ENCODE results near the gene PTPN4.

PTPN4 gene

GRCh38 chr2:120014226-120014980 lies 254.7 kb downstream of the PTPN4 start:
- peak overlapping the region in 1 of 2 experiments; percentile 89 for H3K4me3 ChIP-seq (ENCODE audit: insufficient read depth in 1 of 2, low read depth in 1 of 2, low read length in 2 of 2)
- H3K14ac ChIP-seq (ENCODE audit: low read length in 2 of 2) = no peak overlapping the region
- peaks cover 5% of the 10 kb centered on the region for H3K4me1 ChIP-seq (ENCODE audit: control insufficient read depth, insufficient read depth, low read depth, low read length)
- no peaks in the 10 kb centered on the region for H3K27me3 ChIP-seq (ENCODE audit: control insufficient read depth in 1 of 2, insufficient read depth in 1 of 2, low read length in 2 of 2)
- H2BK120ac ChIP-seq (ENCODE audit: low read depth, low read length) = no peak overlapping the region
- no peak overlapping the region for H2AK5ac ChIP-seq (ENCODE audit: low read length, severe bottlenecking)
- no peak overlapping the region for H3K4ac ChIP-seq (ENCODE audit: low read depth in 1 of 2, low read length in 2 of 2)
- H3K9me3 ChIP-seq (ENCODE audit: control insufficient read depth, low read length) = no peaks in the 10 kb centered on the region
- H4K91ac ChIP-seq (ENCODE audit: low read length) = no peak overlapping the region
- no peak overlapping the region for H2BK5ac ChIP-seq (ENCODE audit: low read depth, low read length, poor library complexity, severe bottlenecking)
- no peak overlapping the region for H3K4me2 ChIP-seq (ENCODE audit: low read length, poor library complexity, severe bottlenecking)
- H2AFZ ChIP-seq (ENCODE audit: low read depth, low read length) = no peak overlapping the region
- H2BK12ac ChIP-seq (ENCODE audit: low read length in 2 of 2) = no peak overlapping the region
- no peak overlapping the region for H3K27ac ChIP-seq (ENCODE audit: low read length, poor library complexity, severe bottlenecking)
- no peak overlapping the region for H3K18ac ChIP-seq (ENCODE audit: low read depth in 1 of 2, low read length in 2 of 2)
- DNase-seq = no peak
- no peak overlapping the region for H4K8ac ChIP-seq (ENCODE audit: low read length)
- H3K79me1 ChIP-seq (replicated peaks; ENCODE audit: low read length, poor library complexity, severe bottlenecking) = peaks cover 12% of the 10 kb centered on the region
- 95% methylated on average over 4 of the region's 8 CpGs for WGBS
- no peak overlapping the region for H3K9ac ChIP-seq (ENCODE audit: low read length)
- no peaks in the 10 kb centered on the region for H3K36me3 ChIP-seq (ENCODE audit: control insufficient read depth in 1 of 2, insufficient read depth in 2 of 2, low read depth in 1 of 2, low read length in 2 of 2)
- no peak overlapping the region for H3K23ac ChIP-seq (ENCODE audit: low read length in 2 of 2)
- H2BK15ac ChIP-seq (ENCODE audit: low read depth, poor library complexity, severe bottlenecking) = no peak overlapping the region

GRCh38 chr2:120016800-120017199 lies 257.1 kb downstream of the PTPN4 start:
- Histone ChIP-seq H3K18ac (ENCODE audit: low read depth in 1 of 2, low read length in 2 of 2) (no peak overlapping the region), H3K9me3 (ENCODE audit: control insufficient read depth, low read length) (no peaks in the 10 kb centered on the region), H2BK15ac (ENCODE audit: low read depth, poor library complexity, severe bottlenecking) (no peak overlapping the region), H3K4ac (ENCODE audit: low read depth in 1 of 2, low read length in 2 of 2) (no peak overlapping the region), H3K14ac (ENCODE audit: low read length in 2 of 2) (no peak overlapping the region), H3K23ac (ENCODE audit: low read length in 2 of 2) (no peak overlapping the region), H2AFZ (ENCODE audit: low read depth, low read length) (no peak overlapping the region), H3K79me1 (replicated peaks; ENCODE audit: low read length, poor library complexity, severe bottlenecking) (peaks cover 15% of the 10 kb centered on the region), H3K4me2 (ENCODE audit: low read length, poor library complexity, severe bottlenecking) (no peak overlapping the region), H3K27me3 (ENCODE audit: control insufficient read depth in 1 of 2, insufficient read depth in 1 of 2, low read length in 2 of 2) (no peaks in the 10 kb centered on the region), H3K36me3 (ENCODE audit: control insufficient read depth in 1 of 2, insufficient read depth in 2 of 2, low read depth in 1 of 2, low read length in 2 of 2) (no peaks in the 10 kb centered on the region), H3K9ac (ENCODE audit: low read length) (no peak overlapping the region), H4K91ac (ENCODE audit: low read length) (no peak overlapping the region), H3K4me3 (ENCODE audit: insufficient read depth in 1 of 2, low read depth in 1 of 2, low read length in 2 of 2) (no peak overlapping the region), H4K8ac (ENCODE audit: low read length) (no peak overlapping the region), H2BK5ac (ENCODE audit: low read depth, low read length, poor library complexity, severe bottlenecking) (no peak overlapping the region), H3K27ac (ENCODE audit: low read length, poor library complexity, severe bottlenecking) (no peak overlapping the region), H2BK120ac (ENCODE audit: low read depth, low read length) (no peak overlapping the region), H3K4me1 (ENCODE audit: control insufficient read depth, insufficient read depth, low read depth, low read length) (peaks cover 5% of the 10 kb centered on the region), H2BK12ac (ENCODE audit: low read length in 2 of 2) (no peak overlapping the region), H2AK5ac (ENCODE audit: low read length, severe bottlenecking) (no peak overlapping the region)
- no peak for DNase-seq
- WGBS = 100% methylated on average over 1 of the region's 3 CpGs

GRCh38 chr2:120017201-120017600 lies 257.5 kb downstream of the PTPN4 start:
- Histone ChIP-seq H2AK5ac (ENCODE audit: low read length, severe bottlenecking) (no peak overlapping the region), H3K27me3 (ENCODE audit: control insufficient read depth in 1 of 2, insufficient read depth in 1 of 2, low read length in 2 of 2) (no peaks in the 10 kb centered on the region), H3K23ac (ENCODE audit: low read length in 2 of 2) (no peak overlapping the region), H2BK120ac (ENCODE audit: low read depth, low read length) (no peak overlapping the region), H3K79me1 (replicated peaks; ENCODE audit: low read length, poor library complexity, severe bottlenecking) (peaks cover 15% of the 10 kb centered on the region), H2BK5ac (ENCODE audit: low read depth, low read length, poor library complexity, severe bottlenecking) (no peak overlapping the region), H4K91ac (ENCODE audit: low read length) (no peak overlapping the region), H3K4ac (ENCODE audit: low read depth in 1 of 2, low read length in 2 of 2) (no peak overlapping the region), H3K18ac (ENCODE audit: low read depth in 1 of 2, low read length in 2 of 2) (no peak overlapping the region), H3K4me3 (ENCODE audit: insufficient read depth in 1 of 2, low read depth in 1 of 2, low read length in 2 of 2) (no peak overlapping the region), H3K9ac (ENCODE audit: low read length) (no peak overlapping the region), H3K4me2 (ENCODE audit: low read length, poor library complexity, severe bottlenecking) (no peak overlapping the region), H2BK12ac (ENCODE audit: low read length in 2 of 2) (no peak overlapping the region), H2BK15ac (ENCODE audit: low read depth, poor library complexity, severe bottlenecking) (no peak overlapping the region), H3K14ac (ENCODE audit: low read length in 2 of 2) (no peak overlapping the region), H3K36me3 (ENCODE audit: control insufficient read depth in 1 of 2, insufficient read depth in 2 of 2, low read depth in 1 of 2, low read length in 2 of 2) (no peaks in the 10 kb centered on the region), H4K8ac (ENCODE audit: low read length) (no peak overlapping the region), H3K27ac (ENCODE audit: low read length, poor library complexity, severe bottlenecking) (no peak overlapping the region), H2AFZ (ENCODE audit: low read depth, low read length) (no peak overlapping the region), H3K4me1 (ENCODE audit: control insufficient read depth, insufficient read depth, low read depth, low read length) (peaks cover 3% of the 10 kb centered on the region), H3K9me3 (ENCODE audit: control insufficient read depth, low read length) (no peaks in the 10 kb centered on the region)
- no peak for DNase-seq
- WGBS = 41% methylated on average over 1 of the region's 2 CpGs

- no peaks in the 10 kb centered on the region for H3K36me3 ChIP-seq (ENCODE audit: control insufficient read depth in 1 of 2, insufficient read depth in 2 of 2, low read depth in 1 of 2, low read length in 2 of 2)
- H2BK120ac ChIP-seq (ENCODE audit: low read depth, low read length) = no peak overlapping the region
- H4K91ac ChIP-seq (ENCODE audit: low read length) = no peak overlapping the region
- no peak overlapping the region for H3K14ac ChIP-seq (ENCODE audit: low read length in 2 of 2)
- no peak overlapping the region for H2AK5ac ChIP-seq (ENCODE audit: low read length, severe bottlenecking)
- no peak overlapping the region for H2AFZ ChIP-seq (ENCODE audit: low read depth, low read length)
- 84% methylated on average over 4 of the region's 4 CpGs for WGBS
- no peak overlapping the region for H3K23ac ChIP-seq (ENCODE audit: low read length in 2 of 2)
- H2BK15ac ChIP-seq (ENCODE audit: low read depth, poor library complexity, severe bottlenecking) = no peak overlapping the region
- H3K4ac ChIP-seq (ENCODE audit: low read depth in 1 of 2, low read length in 2 of 2) = no peak overlapping the region
- H3K27ac ChIP-seq (ENCODE audit: low read length, poor library complexity, severe bottlenecking) = no peak overlapping the region
- H3K9ac ChIP-seq (ENCODE audit: low read length) = no peak overlapping the region
- no peak overlapping the region for H4K8ac ChIP-seq (ENCODE audit: low read length)
- no peak overlapping the region for H2BK12ac ChIP-seq (ENCODE audit: low read length in 2 of 2)
- H3K4me2 ChIP-seq (ENCODE audit: low read length, poor library complexity, severe bottlenecking) = no peak overlapping the region
- H3K4me3 ChIP-seq (ENCODE audit: insufficient read depth in 1 of 2, low read depth in 1 of 2, low read length in 2 of 2) = no peak overlapping the region
- no peak overlapping the region for H3K18ac ChIP-seq (ENCODE audit: low read depth in 1 of 2, low read length in 2 of 2)
- no peaks in the 10 kb centered on the region for H3K9me3 ChIP-seq (ENCODE audit: control insufficient read depth, low read length)
- no peaks in the 10 kb centered on the region for H3K27me3 ChIP-seq (ENCODE audit: control insufficient read depth in 1 of 2, insufficient read depth in 1 of 2, low read length in 2 of 2)
- no peak overlapping the region for H2BK5ac ChIP-seq (ENCODE audit: low read depth, low read length, poor library complexity, severe bottlenecking)
- DNase-seq = no peak
- peaks cover 11% of the 10 kb centered on the region for H3K79me1 ChIP-seq (replicated peaks; ENCODE audit: low read length, poor library complexity, severe bottlenecking)
- peaks cover 3% of the 10 kb centered on the region for H3K4me1 ChIP-seq (ENCODE audit: control insufficient read depth, insufficient read depth, low read depth, low read length)
Observed at GRCh38 chr2:120018549-120018948, 258.8 kb downstream of the PTPN4 start.

Data from mesenchymal stem cell (in vitro differentiated cells and primary cell).